HEK293T (cell line): ENCODE measurements around the gene IFIH1.

ENCODE experiments used
- BHLHE40 ChIP-seq: fragments of 450-650 bp; IDR thresholded peaks from 2 replicates; pipeline ENCODE4 v1.6.1; 2016; ENCODE audit warnings: mild to moderate bottlenecking, moderate library complexity, borderline replicate concordance
- SP1 ChIP-seq: fragments of 450-650 bp; IDR thresholded peaks from 2 replicates; pipeline ENCODE4 v1.6.1; 2017

DNA sequence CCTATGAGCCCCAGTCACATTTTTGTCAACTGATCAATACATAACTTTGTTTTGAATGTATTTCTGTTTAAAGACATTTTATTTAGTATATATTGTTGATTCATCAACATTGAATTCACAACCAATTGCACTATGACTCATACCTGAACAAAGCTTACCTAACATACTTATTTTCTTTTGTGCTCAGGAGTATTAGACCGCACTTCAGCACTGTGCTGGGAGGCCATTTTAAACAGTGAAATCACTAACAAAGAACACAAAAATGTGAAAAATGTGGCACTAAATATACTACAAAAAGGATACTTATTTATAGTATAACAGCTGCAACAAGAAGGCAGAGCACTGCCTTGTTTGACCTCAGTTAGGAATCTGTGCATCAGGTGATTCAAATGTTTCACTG, 12.4 kb upstream of the IFIH1 start:
- TF ChIP-seq SP1 (no peak), BHLHE40 (no peak)
